ENCODE data around the gene POLR1H. TPM values are rescaled to one million over a fixed set of nuclear protein-coding genes. Genes with fewer than 3 reads are reported as not detected.

The POLR1H gene
- total RNA-seq, 1 donor from 2014 or later = 37.3 TPM

DNA sequence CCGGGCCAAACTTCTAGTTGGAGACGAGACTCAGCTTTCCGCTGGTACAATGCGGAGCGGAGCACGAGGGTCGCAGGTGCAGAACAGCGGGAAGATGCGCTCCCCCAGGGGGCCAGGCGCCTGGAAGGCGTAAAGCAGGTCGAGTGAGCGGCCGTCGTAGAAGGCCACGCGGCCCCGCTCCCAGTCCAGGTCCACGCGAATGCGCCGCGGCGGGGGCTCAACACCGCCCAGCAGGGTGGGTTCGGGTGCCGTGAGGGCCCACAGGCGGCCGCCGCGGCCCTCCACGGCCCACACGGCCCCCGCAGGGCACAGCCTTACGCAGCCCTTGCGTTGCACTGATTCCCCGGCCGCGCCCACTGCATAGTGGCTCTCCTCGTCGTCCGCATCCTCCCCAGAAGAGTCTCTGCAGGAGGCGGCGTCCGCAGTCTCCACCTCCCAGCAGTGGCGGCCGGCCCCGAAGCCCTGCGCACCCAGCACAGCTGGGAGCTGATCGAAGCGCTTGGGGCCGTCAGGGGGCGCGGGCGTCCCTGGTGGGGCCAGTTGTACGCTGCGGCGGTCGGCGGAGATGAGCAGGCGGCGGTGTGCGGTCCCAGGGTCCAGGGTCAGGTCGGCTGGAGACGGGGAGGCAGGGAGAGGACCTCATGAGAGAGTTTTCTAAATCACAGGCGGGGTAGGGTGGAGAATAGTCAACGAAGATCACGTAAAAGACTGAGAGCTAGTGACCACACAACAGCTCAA is 10.2 kb downstream of the POLR1H start:
- DNase-seq (ENCODE audit: extremely low spot score, unreplicated experiment) = no peak
- TF ChIP-seq, protein P1, sequence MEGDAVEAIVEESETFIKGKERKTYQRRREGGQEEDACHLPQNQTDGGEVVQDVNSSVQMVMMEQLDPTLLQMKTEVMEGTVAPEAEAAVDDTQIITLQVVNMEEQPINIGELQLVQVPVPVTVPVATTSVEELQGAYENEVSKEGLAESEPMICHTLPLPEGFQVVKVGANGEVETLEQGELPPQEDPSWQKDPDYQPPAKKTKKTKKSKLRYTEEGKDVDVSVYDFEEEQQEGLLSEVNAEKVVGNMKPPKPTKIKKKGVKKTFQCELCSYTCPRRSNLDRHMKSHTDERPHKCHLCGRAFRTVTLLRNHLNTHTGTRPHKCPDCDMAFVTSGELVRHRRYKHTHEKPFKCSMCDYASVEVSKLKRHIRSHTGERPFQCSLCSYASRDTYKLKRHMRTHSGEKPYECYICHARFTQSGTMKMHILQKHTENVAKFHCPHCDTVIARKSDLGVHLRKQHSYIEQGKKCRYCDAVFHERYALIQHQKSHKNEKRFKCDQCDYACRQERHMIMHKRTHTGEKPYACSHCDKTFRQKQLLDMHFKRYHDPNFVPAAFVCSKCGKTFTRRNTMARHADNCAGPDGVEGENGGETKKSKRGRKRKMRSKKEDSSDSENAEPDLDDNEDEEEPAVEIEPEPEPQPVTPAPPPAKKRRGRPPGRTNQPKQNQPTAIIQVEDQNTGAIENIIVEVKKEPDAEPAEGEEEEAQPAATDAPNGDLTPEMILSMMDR (conservative IDR thresholded peaks at IDR 0.05) = no peak

DNA sequence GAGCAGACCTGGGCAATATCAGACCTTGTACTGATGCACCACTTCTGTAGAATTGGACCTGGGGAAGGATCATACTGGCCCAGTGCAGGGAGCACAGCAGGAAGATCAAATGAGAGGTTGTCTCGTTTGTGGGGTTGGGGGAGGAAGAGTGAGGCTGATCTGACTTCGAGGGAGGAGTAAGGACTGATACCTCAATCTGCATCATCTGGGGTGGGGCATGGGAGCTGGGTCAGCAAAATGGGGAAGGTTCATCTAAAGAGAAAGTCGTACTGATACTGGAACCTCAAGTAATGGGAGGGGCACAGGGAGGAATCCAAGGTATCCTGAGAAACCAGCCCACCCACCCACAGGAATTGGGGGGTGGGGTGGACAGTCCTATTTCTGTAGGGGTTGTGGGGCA is 10.8 kb downstream of the POLR1H start:
- Mint-ChIP-seq H3K9me3 (peaks cover 6% of the 10 kb centered on the region), H3K36me3 (peaks cover 43% of the 10 kb centered on the region), H3K27ac (peak overlapping the region; percentile 62), H3K4me1 (ENCODE audit: unreplicated experiment) (peaks cover 23% of the 10 kb centered on the region), H3K27me3 (peaks cover 86% of the 10 kb centered on the region), H3K4me3 (peak overlapping the region; percentile 55)
- TF ChIP-seq, protein P1 (conservative IDR thresholded peaks at IDR 0.05) = no peak
- no peak for DNase-seq (ENCODE audit: extremely low spot score, unreplicated experiment)

More for the DNA sequence above, 10.2 kb downstream of the POLR1H start:
- Mint-ChIP-seq H3K27ac (peak overlapping the region; percentile 62), H3K27me3 (peaks cover 80% of the 10 kb centered on the region), H3K4me1 (ENCODE audit: unreplicated experiment) (peaks cover 25% of the 10 kb centered on the region), H3K36me3 (peaks cover 43% of the 10 kb centered on the region), H3K4me3 (peak overlapping the region; percentile 55), H3K9me3 (peaks cover 6% of the 10 kb centered on the region)

DNA sequence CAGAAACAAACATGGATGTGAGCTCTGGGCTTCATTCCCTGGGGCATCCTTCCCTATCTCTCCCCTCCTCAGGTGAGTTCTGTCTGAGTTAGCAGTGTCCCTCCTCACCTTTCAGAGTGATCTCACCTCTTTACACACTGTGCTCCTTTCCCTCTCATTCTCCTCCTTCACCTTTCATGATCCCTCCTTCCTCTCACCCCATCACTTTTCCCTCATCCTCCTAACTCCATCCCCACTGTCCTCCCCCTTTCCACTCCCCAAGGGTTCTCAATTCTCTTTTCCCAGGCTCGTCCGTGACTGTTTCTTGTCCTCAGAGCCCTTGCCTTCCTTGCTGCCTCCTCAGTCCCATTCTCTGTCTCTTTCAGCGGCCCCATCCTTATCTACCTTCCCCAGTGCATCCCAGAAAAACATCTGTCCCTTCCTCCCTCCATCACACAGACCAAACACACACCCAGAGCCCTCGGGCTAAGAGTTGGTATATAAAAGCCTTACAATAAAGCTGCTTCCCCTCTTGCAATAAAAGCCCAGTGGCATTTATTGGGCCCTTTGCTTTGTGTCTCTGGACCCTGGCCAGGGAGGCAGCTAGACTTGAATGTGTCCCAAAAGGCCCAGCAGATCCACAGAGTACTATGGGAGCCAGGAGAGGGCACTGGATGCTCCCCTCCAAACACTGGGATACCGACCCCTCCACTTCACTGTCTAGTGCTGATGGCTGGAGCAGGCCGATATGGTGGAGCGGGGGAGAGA is 12.6 kb downstream of the POLR1H start:
- TF ChIP-seq, protein P1 (conservative IDR thresholded peaks at IDR 0.05) = no peak
- no peak for DNase-seq (ENCODE audit: extremely low spot score, unreplicated experiment)
- peaks cover 91% of the 10 kb centered on the region for H3K27me3 Mint-ChIP-seq
- H3K4me3 Mint-ChIP-seq = peak overlapping the region; percentile 82
- peaks cover 14% of the 10 kb centered on the region for H3K4me1 Mint-ChIP-seq (ENCODE audit: unreplicated experiment)
- H3K27ac Mint-ChIP-seq = no peak overlapping the region
- H3K9me3 Mint-ChIP-seq = peaks cover 6% of the 10 kb centered on the region
- H3K36me3 Mint-ChIP-seq = peaks cover 30% of the 10 kb centered on the region

DNA sequence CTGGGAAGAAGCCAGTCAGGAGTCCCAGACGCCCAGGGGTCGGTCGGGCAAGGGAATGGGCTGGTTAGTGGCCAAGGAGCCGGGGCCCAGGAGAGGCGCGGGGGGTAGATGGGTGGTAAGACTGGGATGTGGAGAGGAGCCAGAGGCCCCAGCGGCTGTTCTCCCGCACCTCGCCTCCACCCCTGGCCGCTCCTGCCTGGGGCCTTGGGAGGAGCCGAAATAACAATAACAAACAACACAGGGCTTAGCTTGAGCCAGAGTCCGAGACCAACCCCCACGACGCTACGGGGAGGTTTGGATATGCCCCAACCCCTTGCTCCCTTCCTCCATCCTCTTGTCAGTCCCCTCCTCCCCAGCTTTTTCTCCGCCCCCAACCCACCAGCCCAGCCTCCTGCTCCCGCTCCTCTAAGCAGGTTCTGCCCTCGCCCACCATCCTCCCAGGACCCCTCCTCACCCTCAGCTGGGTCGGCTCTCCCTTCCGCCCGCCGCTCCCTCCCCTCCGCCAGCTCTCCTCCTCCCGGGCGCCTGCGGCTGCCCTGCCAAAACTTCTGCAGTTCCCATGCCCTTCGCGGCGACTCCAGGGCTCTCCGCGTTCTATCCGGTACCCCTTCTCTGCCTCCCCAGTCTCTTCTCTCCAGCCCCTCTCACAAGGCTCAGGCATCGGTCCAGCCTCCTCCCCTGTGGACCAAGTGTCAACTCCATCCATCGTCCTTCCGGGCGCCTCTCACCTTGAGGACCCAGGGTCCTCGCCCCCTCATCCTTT is 13.4 kb downstream of the POLR1H start:
- Mint-ChIP-seq H3K4me3 (peak overlapping the region; percentile 82), H3K27me3 (peaks cover 96% of the 10 kb centered on the region), H3K27ac (no peak overlapping the region), H3K9me3 (peaks cover 6% of the 10 kb centered on the region), H3K4me1 (ENCODE audit: unreplicated experiment) (peaks cover 14% of the 10 kb centered on the region), H3K36me3 (peaks cover 29% of the 10 kb centered on the region)
- TF ChIP-seq, protein P1 (conservative IDR thresholded peaks at IDR 0.05) = no peak
- DNase-seq (ENCODE audit: extremely low spot score, unreplicated experiment) = no peak

DNA sequence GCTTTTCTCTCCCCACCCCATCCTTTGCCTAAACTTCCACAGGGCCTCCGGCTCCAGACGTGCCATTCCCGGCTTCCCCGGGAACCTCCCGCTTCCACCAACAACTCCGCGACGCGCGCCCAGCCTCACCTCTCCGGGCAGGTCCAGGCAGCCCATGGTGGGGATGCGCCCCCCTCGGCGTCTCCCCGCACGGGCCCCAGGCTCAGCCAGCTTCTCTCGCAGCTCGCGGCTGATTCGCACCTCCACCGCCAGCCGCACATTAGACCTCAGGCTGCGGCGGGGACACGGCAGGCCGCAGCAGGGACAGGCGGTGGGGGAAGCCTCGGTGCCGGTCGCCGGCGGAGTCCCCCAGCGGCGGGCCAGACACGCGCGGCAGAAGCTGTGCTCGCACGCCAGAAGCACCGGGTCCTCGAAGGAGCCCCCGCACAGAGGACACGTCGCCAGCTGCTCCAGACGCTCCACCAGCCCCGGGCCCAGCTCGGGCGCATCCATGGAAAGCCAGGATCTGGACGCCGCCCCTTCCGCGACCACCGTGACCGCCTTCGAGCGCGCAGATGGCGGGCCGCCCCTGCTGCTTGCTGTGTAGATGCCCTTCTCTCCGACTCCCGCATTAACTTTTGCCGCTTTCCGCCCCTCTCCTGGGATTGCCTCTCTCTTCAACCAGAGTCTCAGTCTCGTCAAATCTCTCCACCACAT is 14.2 kb downstream of the POLR1H start, which contains the start of gene RNF39:
Gene RNF39, minus strand, starts transcription at position 676 of the 696 bp plus-strand sequence. Its CDS starts 184 bp downstream, at position 492.
- Mint-ChIP-seq H3K9me3 (peaks cover 6% of the 10 kb centered on the region), H3K27ac (peak within 1 kb of the TSS; percentile 60)

More for the DNA sequence above, 14.2 kb downstream of the POLR1H start, which contains the start of gene RNF39:
- TF ChIP-seq, protein P1 (conservative IDR thresholded peaks at IDR 0.05) = no peak
- DNase-seq (ENCODE audit: extremely low spot score, unreplicated experiment) = no peak
- Mint-ChIP-seq H3K4me3 (peak within 1 kb of the TSS; percentile 82), H3K27me3 (peaks cover 96% of the 10 kb centered on the region), H3K36me3 (peaks cover 21% of the 10 kb centered on the region), H3K4me1 (ENCODE audit: unreplicated experiment) (peaks cover 14% of the 10 kb centered on the region)
